ENCODE measurements around the gene SORD. TPM values are rescaled to one million over a fixed set of nuclear protein-coding genes. Genes with fewer than 3 reads are reported as not detected.

The SORD gene
- total RNA-seq, 1 donor from 2014 or later, result 36.7 TPM

- H3K27ac ChIP-seq, result no peak overlapping the region
- Mint-ChIP-seq H3K36me3 (no peaks in the 10 kb centered on the region), H3K4me3 (no peak overlapping the region), H3K4me1 (peaks cover 4% of the 10 kb centered on the region), H3K9me3 (no peaks in the 10 kb centered on the region), H3K27me3 (ENCODE audit: insufficient read depth, low read depth) (peaks cover 25% of the 10 kb centered on the region), H3K27ac (no peak overlapping the region)
- H3K4me1 ChIP-seq, result no peaks in the 10 kb centered on the region
- H3K9me3 ChIP-seq (ENCODE audit: low read depth), result no peaks in the 10 kb centered on the region
- TF ChIP-seq EZH2phosphoT487 (IDR thresholded peaks at IDR 0.05), result no peak
- no peak for TF ChIP-seq EZH2 (IDR thresholded peaks at IDR 0.05)
- TF ChIP-seq CTCF (IDR thresholded peaks at IDR 0.05), result no peak
- H2AFZ ChIP-seq (replicated peaks), result no peak overlapping the region
- H3K36me3 ChIP-seq, result no peaks in the 10 kb centered on the region
- no peaks in the 10 kb centered on the region for H3K79me2 ChIP-seq (ENCODE audit: low read depth)
- no peaks in the 10 kb centered on the region for H4K20me1 ChIP-seq (ENCODE audit: low read depth)
- no peaks in the 10 kb centered on the region for H3F3A ChIP-seq (ENCODE audit: low read depth)
- no peak overlapping the region for H3K4me3 ChIP-seq
- H3K27me3 ChIP-seq, result peaks cover 97% of the 10 kb centered on the region
- H3K9ac ChIP-seq, result no peak overlapping the region
- H3K4me2 ChIP-seq, result no peak overlapping the region
- no peak for DNase-seq (ENCODE audit: low spot score)
Observed at GRCh38 chr15:45122719-45123118, 99.7 kb downstream of the SORD start.

GRCh38 chr15:45123397-45123796, 100.4 kb downstream of the SORD start:
- H3K27me3 ChIP-seq, result peaks cover 97% of the 10 kb centered on the region
- no peak for TF ChIP-seq CTCF (IDR thresholded peaks at IDR 0.05)
- TF ChIP-seq EZH2 (IDR thresholded peaks at IDR 0.05), result no peak
- no peak for TF ChIP-seq EZH2phosphoT487 (IDR thresholded peaks at IDR 0.05)
- H3K36me3 ChIP-seq, result no peaks in the 10 kb centered on the region
- H3K27me3 Mint-ChIP-seq (ENCODE audit: insufficient read depth, low read depth), result peaks cover 27% of the 10 kb centered on the region
- no peak overlapping the region for H3K27ac Mint-ChIP-seq
- H3K9me3 Mint-ChIP-seq, result no peaks in the 10 kb centered on the region
- H3K9ac ChIP-seq, result no peak overlapping the region
- H3K4me2 ChIP-seq, result no peak overlapping the region
- no peaks in the 10 kb centered on the region for H3F3A ChIP-seq (ENCODE audit: low read depth)
- H3K79me2 ChIP-seq (ENCODE audit: low read depth), result no peaks in the 10 kb centered on the region
- DNase-seq (ENCODE audit: low spot score), result no peak
- H3K27ac ChIP-seq, result no peak overlapping the region
- no peak overlapping the region for H3K4me3 ChIP-seq
- no peaks in the 10 kb centered on the region for H3K4me1 ChIP-seq
- H4K20me1 ChIP-seq (ENCODE audit: low read depth), result peaks cover 6% of the 10 kb centered on the region
- H3K4me1 Mint-ChIP-seq, result no peaks in the 10 kb centered on the region
- H3K36me3 Mint-ChIP-seq, result no peaks in the 10 kb centered on the region
- no peaks in the 10 kb centered on the region for H3K9me3 ChIP-seq (ENCODE audit: low read depth)
- no peak overlapping the region for H2AFZ ChIP-seq (replicated peaks)
- no peak overlapping the region for H3K4me3 Mint-ChIP-seq

GRCh38 chr15:45126535-45127158, 103.7 kb downstream of the SORD start:
- Mint-ChIP-seq H3K4me1 (no peaks in the 10 kb centered on the region), H3K27ac (no peak overlapping the region), H3K27me3 (ENCODE audit: insufficient read depth, low read depth) (peaks cover 46% of the 10 kb centered on the region), H3K36me3 (no peaks in the 10 kb centered on the region), H3K9me3 (no peaks in the 10 kb centered on the region), H3K4me3 (no peak overlapping the region)
- H3K79me2 ChIP-seq (ENCODE audit: low read depth), result no peaks in the 10 kb centered on the region
- H2AFZ ChIP-seq (replicated peaks), result no peak overlapping the region
- no peak overlapping the region for H3K4me3 ChIP-seq
- no peaks in the 10 kb centered on the region for H3F3A ChIP-seq (ENCODE audit: low read depth)
- peaks cover 5% of the 10 kb centered on the region for H3K4me1 ChIP-seq
- H4K20me1 ChIP-seq (ENCODE audit: low read depth), result peaks cover 12% of the 10 kb centered on the region
- H3K9me3 ChIP-seq (ENCODE audit: low read depth), result no peaks in the 10 kb centered on the region
- H3K27me3 ChIP-seq, result peaks cover 100% of the 10 kb centered on the region
- TF ChIP-seq EZH2phosphoT487 (IDR thresholded peaks at IDR 0.05) (no peak), EZH2 (IDR thresholded peaks at IDR 0.05) (no peak), CTCF (IDR thresholded peaks at IDR 0.05) (peak; percentile 68)
- peak; percentile 32 for DNase-seq (ENCODE audit: low spot score)
- no peak overlapping the region for H3K27ac ChIP-seq
- H3K36me3 ChIP-seq, result no peaks in the 10 kb centered on the region
- no peak overlapping the region for H3K9ac ChIP-seq
- H3K4me2 ChIP-seq, result no peak overlapping the region

Small RNA genes lying within 50 kb of the gene (small RNA-seq; reads per million reads assigned to genes)
- not detected for gene RF00019
- gene RNU1-78P, result not detected
- not detected for gene RNU6-966P

Other genes with a start within 250 kb of the SORD start
- gene TERB2, start 66.5 kb upstream of the SORD start, total RNA-seq (ENCODE audit: low replicate concordance), result not detected in 2 replicates
- gene DUOX2, start 91.0 kb downstream of the SORD start, total RNA-seq (ENCODE audit: low replicate concordance), result not detected in 2 replicates
- gene DUOXA2, start 91.1 kb downstream of the SORD start, total RNA-seq (ENCODE audit: low replicate concordance), result not detected in 2 replicates
- not detected in 2 replicates for gene DUOXA1, start 106.7 kb downstream of the SORD start, total RNA-seq (ENCODE audit: low replicate concordance)
- gene DUOX1, start 106.8 kb downstream of the SORD start, total RNA-seq (ENCODE audit: low replicate concordance), result 0.09 and 0.30 TPM in 2 replicates
- gene SHF, start 164.8 kb downstream of the SORD start, total RNA-seq (ENCODE audit: low replicate concordance), result 32.2 and 53.7 TPM in 2 replicates
- gene SLC28A2, start 229.0 kb downstream of the SORD start, total RNA-seq (ENCODE audit: low replicate concordance), result not detected in 2 replicates